Left forelimb (tissue), 1 donor: ENCODE results near the gene ANAPC5.
"Not testable (repeated sequence)": the region's sequence is repeated elsewhere in the genome, so short reads cannot be mapped to it uniquely, and the experiment has no call there.

Experiments used
- DNase-seq: peaks from one replicate; pipeline ENCODE4 v3.0.0-alpha.2; 2018; ENCODE audit warnings: low spot score

Gene ANAPC5

GRCh38 chr12:121310231-121310630 lies 42.0 kb downstream of the ANAPC5 start:
- DNase-seq = not testable (repeated sequence)

DNA sequence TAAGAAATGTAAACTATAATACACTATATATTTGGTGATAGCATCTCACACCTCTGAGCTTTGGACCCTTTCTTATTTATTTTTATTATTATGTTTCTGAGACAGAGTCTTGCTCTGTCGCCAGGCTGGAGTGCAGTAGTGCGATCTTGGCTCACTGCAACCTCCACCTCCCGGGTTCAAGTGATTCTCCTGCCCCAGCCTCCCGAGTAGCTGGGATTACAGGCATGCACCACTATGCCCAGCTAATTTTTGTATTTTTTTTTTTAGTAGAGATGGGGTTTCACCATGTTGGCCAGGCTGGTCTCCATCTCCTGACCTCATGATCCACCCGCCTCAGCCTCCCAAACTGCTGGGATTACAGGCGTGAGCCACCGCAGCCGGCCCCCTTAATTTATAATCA lies 44.8 kb downstream of the ANAPC5 start:
- not testable (repeated sequence) for DNase-seq

GRCh38 chr12:121304306-121304705 lies 47.9 kb downstream of the ANAPC5 start:
- DNase-seq = no peak

DNA sequence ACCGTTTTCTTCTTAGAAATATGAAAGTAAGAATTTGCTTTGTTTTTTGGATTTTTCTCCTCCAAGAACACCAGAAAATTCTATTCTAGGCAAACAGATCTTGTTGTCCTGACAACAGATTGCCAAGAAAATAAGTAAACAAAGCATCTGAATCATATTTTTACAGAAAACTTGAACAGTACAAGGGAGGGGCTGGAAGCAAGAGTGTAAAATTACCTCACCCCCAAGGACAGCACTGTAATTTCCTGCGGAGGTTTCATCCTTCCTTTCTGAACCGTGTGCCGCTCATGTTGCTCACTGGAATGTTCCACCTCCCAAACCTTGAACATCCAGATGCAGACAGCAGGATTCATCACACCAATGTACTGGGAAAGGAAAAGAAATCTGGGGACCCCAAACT lies 50.3 kb downstream of the ANAPC5 start:
- DNase-seq = no peak

GRCh38 chr12:121300083-121300819 lies 52.0 kb downstream of the ANAPC5 start:
- DNase-seq = no peak

GRCh38 chr12:121299662-121300061 lies 52.5 kb downstream of the ANAPC5 start:
- no peak for DNase-seq

DNA sequence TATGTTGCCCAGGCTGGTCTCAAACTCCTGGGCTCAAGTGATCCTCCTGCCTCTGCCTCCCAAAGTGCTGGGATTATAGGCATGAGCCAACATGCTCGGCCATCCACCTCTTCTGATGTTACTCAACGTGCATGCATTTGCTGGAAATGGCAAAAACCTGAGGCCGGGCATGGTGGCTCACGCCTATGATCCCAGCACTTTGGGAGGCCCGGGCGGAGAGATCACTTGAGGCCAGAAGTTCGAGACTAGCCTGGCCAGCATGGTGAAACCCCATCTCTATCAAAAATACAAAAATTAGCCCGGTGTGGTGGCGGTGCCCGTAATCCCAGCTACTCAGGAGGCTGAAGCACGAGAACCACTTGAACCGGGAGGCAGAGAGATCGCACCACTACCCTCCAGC lies 53.8 kb downstream of the ANAPC5 start:
- DNase-seq = not testable (repeated sequence)

GRCh38 chr12:121297435-121297991 lies 54.7 kb downstream of the ANAPC5 start:
- no peak for DNase-seq

DNA sequence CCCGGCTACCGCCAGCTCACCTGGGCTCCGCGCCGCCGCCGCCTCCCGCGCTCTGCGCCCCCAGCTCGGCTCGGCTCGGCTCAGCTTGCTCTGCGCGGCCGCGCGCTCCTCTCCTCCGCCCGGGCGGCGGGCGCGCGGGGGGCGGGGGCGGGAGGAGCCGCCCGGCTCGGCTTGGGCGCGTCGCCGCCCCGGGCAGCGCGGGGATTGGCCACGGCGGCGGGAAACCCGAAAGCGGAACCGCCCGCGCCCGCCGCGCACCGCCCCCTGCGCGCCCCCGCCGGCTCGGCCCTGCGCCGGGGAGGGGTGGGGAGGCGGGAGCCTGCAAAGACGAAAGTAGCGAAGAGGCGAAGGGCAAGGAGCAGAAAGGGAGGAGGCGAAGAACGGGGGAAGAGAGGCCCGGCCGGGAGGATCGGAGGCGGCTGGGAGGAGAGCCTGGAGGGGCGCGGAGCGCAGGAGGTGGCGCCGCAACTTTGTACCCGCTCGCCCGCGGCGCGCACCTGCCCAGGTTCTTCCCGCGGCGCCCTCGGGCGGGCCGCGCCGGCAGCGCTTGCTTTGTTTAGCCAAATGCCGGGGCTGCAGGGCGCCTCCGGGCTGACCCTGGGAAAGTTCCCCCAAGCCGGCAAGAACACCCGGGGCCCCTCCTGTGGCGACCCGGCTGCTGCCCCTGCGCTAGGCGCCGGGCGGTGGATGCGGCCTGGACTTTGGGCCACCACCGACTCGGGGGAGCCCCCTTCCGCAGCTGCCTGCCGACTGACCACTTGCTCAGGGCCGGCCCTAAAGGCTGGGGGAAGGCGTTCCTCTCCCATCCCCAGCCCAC lies 55.4 kb downstream of the ANAPC5 start, which contains the start of gene CAMKK2:
CAMKK2 (minus strand) TSS at position 92 of the 817 bp plus-strand sequence. CDS start 22,183 bp downstream, outside the sequence.
- DNase-seq = peak; percentile 94

DNA sequence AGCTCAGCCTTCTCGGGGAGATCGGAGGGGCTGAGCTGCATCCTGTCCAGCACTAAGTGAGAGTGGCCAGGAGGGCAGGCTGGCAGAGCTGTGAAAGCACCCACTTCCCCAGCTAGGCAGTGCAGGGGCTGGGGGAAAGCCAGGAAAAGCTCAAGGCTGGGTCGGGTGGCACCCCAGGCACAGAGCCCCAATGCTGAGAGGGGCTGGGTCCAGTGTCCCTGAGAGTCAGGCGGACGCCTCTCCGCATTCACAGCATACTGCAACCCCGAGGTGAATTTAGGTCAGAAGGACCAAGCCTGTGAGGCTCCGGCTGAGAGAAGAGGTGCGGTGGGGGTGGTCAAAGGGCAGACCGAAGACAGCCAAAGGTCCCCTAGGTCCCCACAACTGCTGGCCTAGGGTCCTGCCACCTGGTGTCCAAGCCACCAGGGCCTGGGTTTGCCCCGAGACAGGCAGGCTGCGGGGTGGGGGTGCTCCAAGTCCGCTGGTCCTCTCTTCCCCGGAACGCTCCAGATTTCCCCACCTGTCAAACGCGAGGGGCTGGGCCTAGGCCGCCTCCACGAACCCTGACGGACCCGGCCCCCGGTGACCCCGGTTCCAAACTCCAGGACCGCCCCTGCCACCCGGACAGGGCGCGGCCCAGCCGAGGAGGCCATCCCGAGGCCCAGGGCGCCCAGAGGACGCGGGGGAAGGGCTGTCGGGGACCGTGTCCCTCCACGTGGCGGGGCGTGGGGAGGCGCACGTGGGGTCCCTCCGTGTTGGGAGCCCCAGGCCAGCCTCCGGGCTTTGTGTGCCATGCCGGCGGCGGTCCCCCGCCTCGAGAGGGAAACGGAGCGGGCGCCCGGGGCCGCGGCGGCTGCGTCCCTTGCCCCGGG lies 56.2 kb downstream of the ANAPC5 start:
- no peak for DNase-seq

DNA sequence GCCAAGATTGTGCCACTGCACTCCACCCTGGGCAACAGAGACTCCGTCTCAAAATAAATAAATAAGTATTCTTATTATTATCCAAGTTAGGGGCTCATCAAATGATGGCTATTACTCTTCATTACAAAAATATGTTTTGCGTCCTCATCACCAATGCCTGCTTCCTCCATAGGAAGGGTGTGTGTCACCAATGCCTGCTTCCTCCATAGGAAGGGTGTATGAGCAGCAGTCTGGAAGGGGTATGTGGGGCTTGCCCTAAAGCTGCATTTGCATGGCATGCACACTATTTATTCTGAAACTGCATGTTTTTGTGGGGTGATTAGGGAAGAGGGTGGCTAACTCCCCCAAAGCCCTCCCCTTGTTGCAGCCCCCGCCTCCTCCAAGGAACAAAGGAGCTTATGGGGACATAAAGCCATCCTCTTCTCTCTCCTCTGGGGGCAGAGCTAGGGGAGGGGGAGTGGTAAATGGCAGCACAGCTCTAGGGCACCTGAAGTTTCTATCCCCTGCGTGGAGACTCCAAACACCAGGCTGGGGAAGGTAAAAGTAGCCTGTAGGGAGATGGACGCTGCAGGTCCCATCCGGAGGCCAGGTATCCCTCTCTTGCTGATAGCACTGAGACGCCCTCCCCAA lies 57.0 kb downstream of the ANAPC5 start:
- DNase-seq = no peak

DNA sequence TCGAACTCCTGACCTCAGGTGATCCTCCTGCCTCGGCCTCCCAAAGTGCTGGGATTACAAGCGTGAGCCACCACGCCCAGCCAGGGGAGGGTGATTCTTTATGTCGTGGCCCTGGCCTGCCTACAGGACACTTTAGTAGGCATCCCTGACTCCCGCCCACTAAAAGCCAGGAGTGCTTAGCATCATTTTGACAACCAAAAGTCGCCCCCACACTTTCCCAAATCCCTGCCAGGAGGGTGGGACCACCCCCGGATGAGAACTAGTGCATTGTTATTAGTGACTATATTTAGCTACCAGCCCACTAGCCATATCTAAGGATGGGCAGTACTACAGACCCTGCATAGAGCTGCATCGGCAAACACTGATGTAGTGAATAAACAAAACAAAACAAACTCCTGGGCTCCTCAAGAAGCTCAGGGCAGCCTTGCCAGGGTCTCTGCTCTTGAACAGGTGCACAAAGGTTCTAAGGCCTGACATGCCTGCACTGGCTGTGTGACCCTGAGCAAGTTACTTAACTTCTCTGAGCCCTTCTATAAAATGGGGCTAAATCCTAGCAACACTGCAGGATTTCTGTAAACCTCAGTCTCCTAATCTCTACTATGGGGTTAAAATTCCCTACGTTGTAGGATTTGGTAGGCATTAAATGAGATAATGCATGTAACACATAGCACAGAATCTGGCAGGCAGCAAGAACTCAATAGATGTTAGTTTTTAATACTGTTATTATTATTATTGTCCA lies 57.9 kb downstream of the ANAPC5 start:
- no peak for DNase-seq

DNA sequence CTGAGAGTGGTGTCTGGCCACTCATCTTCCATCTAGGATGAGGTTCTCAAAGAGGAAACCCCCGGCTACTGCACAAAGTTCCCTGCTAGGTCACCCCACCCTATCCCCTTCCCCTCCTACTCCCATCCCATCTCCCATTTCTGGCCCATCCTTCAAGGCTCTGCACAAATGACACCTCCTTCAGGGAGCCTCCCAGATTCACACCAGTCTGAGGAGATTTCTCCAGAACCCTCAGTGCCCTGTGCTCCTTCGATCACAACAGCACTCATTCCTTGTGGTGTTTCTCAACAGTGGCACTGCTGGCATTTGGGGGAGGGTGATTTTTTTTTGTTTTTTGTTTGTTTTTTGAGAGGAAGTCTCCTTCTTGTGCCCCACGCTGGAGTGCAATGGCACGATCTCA lies 58.6 kb downstream of the ANAPC5 start:
- no peak for DNase-seq

DNA sequence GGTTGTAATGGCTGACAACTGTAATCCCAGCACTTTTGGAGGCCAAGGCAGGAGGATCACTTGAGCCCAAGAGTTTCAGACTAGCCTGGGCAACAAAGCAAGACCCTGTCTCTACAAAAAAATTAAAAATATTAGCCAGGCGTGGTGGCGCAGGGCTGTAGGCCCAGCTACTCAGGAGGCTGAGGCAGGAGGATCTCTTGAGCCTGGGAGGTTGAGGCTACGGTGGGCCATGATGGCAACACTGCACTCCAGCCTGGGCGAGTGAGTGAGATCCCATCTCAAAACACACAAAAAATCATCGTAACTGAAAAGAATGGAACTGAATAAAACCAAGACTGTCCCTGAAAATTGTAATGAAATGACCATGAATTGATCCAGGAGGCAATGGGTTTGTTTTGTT lies 61.8 kb downstream of the ANAPC5 start:
- DNase-seq = no peak

- no peak for DNase-seq
These were observed 62.2 kb downstream of the ANAPC5 start for GRCh38 chr12:121289962-121290361.

- DNase-seq = no peak
These were observed 63.2 kb downstream of the ANAPC5 start for GRCh38 chr12:121288986-121289385.

DNA sequence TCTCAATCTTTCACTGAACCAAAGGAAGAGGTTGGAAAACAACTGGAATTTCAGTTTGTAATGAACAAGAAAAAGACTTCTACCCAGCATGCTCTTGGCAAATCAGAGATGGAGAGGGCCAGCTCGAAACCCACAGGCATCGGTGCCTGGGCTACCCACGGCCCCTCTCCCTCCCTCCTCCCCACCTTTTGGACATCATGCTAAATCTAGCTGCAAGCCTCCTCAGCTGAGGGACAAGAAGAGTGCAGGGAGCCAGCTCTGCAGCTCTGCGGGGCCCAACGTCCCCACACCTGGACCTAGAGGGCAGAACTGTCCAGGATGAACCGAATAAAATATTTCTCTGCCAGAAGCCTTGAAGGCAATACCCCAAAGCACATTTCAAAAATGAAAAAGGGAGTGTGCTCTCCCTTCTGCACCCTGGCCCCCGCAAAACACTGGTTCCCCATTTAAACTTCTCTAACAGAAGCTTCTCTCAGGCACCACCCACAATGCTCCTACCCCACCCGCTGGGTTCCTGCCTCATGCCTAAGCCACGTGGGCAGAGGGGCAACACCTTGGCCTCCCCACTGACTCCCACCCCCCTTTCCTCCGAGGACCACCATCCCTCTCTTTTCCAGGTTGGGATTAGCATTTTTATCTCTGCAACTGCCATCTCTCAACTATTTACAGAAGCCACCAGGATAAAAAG lies 63.9 kb downstream of the ANAPC5 start:
- no peak for DNase-seq

DNA sequence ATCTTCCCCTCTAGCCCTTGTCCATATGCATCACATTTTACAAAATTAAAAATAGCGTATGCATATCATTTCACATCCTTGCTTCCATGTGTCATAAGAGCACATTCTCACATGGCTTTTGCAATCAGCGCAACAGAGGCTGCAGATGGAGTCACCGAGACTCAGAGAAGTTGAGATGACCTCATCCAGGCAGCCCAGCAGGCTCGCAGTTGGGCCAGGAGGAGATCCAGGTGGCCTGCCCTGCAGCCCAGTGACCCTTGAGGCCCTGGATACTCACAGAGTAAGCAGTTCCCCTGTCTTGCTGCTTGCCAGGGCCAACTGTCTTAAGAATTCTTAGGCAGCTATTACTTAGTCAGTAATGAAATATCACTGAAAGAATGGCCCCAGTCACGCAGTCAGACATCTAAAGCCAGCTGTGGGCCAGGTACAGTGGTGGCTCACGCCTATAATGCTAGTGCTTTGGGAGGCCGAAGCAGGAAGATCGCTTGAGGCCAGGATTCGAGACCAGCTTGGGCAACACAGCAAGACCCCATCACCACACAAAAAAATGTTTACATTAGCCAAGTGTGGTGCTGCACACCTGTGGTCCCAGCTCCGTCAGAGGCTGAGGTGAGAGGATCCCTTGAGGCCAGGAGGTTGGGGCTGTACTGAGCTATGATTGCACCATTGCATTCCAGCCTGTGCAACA lies 64.8 kb downstream of the ANAPC5 start:
- no peak for DNase-seq

- DNase-seq = no peak
These were observed 66.4 kb downstream of the ANAPC5 start for GRCh38 chr12:121285856-121286255.
